HepG2 (cell line): ENCODE results near the gene PROX2. TPM values are rescaled to one million over a fixed set of nuclear protein-coding genes. Genes with fewer than 3 reads are reported as not detected.
A peak's percentile ranks its signal among the peaks of the same experiment; 100 is the strongest.

Experiments
- ATAC-seq: fragments of 200-7000 bp; cut with Tn5 transposase; 3 replicates; pipeline ENCODE4 v1.9.1; 2020; ENCODE audit warnings: mild to moderate bottlenecking, moderate library complexity
- BruUV-seq: library from RNA; stranded (reverse); fragments of 400-500 nt; replicated peaks from 2 replicates; lab custom pipeline; 2021; lab: Mats Ljungman, UMichigan
- CTCF ChIA-PET: fragments of 300-600 bp; formaldehyde crosslinking; extraction: SDS; loops from one replicate; lab custom pipeline; 2021; ENCODE audit warnings: low total read pairs, inconsistent platforms, low intra/inter-chr PET ratio; lab: Yijun Ruan, JAX
- POLR2A ChIA-PET: fragments of 350-600 bp; sonication (Branson Sonifier 250); formaldehyde crosslinking; loops from one replicate; lab custom pipeline; 2020; ENCODE audit warnings: antibody characterized with exemption, inconsistent platforms; lab: Yijun Ruan, JAX
- DNase-seq: peaks from one replicate; pipeline ENCODE4 v3.0.0-alpha.2; 2015; ENCODE audit warnings: low spot score
- FAIRE-seq: peaks from 3 replicates; lab custom pipeline; 2011; peaks lifted over from hg19 to GRCh38; lab: Jason Lieb, UNC
- H2AFZ ChIP-seq: one replicate; pipeline ENCODE4 v1.6.1; 2011; ENCODE audit warnings: low read length, inconsistent platforms
- H3K27ac ChIP-seq: fragments of 300-600 bp; 3 replicates; pipeline ENCODE4 v1.8.0; 2011; ENCODE audit warnings: mixed run types, mild to moderate bottlenecking, mixed read lengths, low read length, inconsistent platforms; ENCODE audit not compliant: insufficient read depth; ENCODE audit errors: extremely low read length
- H3K27me3 ChIP-seq, 2 experiments: fragments of 200-600 bp in 1 of 2; 2 replicates in 1 of 2; 3 replicates in 1 of 2; pipeline versions ENCODE4 v1.6.0 to v1.8.0; 2011; ENCODE audit warnings: low read length in 2 of 2, mild to moderate bottlenecking in 2 of 2, moderate library complexity in 2 of 2, inconsistent platforms in 1 of 2; ENCODE audit not compliant: insufficient read depth in 2 of 2, control insufficient read depth in 1 of 2
- H3K36me3 ChIP-seq, 2 experiments: fragments of 200-600 bp in 1 of 2; replicated peaks in 1 of 2; 2 replicates in 1 of 2; 3 replicates in 1 of 2; pipeline versions ENCODE4 v1.5.1 to v1.8.0; 2011; ENCODE audit warnings: low read length in 2 of 2, inconsistent platforms in 1 of 2; ENCODE audit not compliant: insufficient read depth in 2 of 2, control insufficient read depth in 1 of 2
- H3K4me1 ChIP-seq: 2 replicates; pipeline ENCODE4 v1.5.1; 2012; ENCODE audit warnings: low read length, inconsistent platforms; ENCODE audit not compliant: insufficient read depth
- H3K4me2 ChIP-seq: 2 replicates; pipeline ENCODE4 v1.6.0; 2011; ENCODE audit warnings: low read depth, low read length, inconsistent platforms
- H3K4me3 ChIP-seq, 3 experiments: fragments of 200-600 bp in 1 of 3; sonication (generic), shearing (Covaris generic) in 1 of 3; replicated peaks in 1 of 3; 2 replicates each; pipeline ENCODE4 v1.5.1; 2011 to 2016; ENCODE audit warnings: low read length in 3 of 3, inconsistent platforms in 2 of 3, low read depth in 2 of 3, mild to moderate bottlenecking in 2 of 3, control low read depth in 1 of 3, mixed read lengths in 1 of 3; ENCODE audit not compliant: insufficient read depth in 1 of 3
- H3K79me2 ChIP-seq: one replicate; pipeline ENCODE4 v1.6.1; 2011; ENCODE audit warnings: low read length, inconsistent platforms; ENCODE audit not compliant: insufficient read depth
- H3K9ac ChIP-seq: 2 replicates; pipeline ENCODE4 v1.6.0; 2011; ENCODE audit warnings: mild to moderate bottlenecking, low read depth, low read length, inconsistent platforms; ENCODE audit not compliant: insufficient read depth
- H3K9me3 ChIP-seq: 2 replicates; pipeline ENCODE4 v1.5.1; 2012; ENCODE audit warnings: mild to moderate bottlenecking, low read length
- H4K20me1 ChIP-seq: 2 replicates; pipeline ENCODE4 v1.6.0; 2011; ENCODE audit warnings: inconsistent platforms, mild to moderate bottlenecking, low read length, moderate library complexity; ENCODE audit not compliant: insufficient read depth
- CCDC6 ChIP-seq: sonication (generic); formaldehyde crosslinking; IDR thresholded peaks from 2 replicates; pipeline ENCODE4 v1.8.1; 2022; ENCODE audit warnings: mild to moderate bottlenecking, missing genetic modification reagents, moderate library complexity
- CEBPZ ChIP-seq: IDR thresholded peaks from 2 replicates; pipeline ENCODE4 v1.6.1; 2012; ENCODE audit warnings: low read length, improper control_type of control experiment
- FOXP1 ChIP-seq, 2 experiments: fragments of 450-650 bp in 1 of 2; IDR thresholded peaks; 2 replicates each; pipeline ENCODE4 v1.6.1; 2017 to 2018; ENCODE audit warnings: antibody characterized with exemption in 1 of 2
- GATAD2A ChIP-seq: IDR thresholded peaks from 2 replicates; pipeline ENCODE4 v1.6.1; 2016
- MAFK ChIP-seq, 2 experiments: IDR thresholded peaks in 1 of 2; conservative IDR thresholded peaks in 1 of 2; 2 replicates each; pipeline ENCODE4 v1.6.1; 2011; ENCODE audit warnings: improper control_type of control experiment in 2 of 2, low read length in 2 of 2
- PHF8 ChIP-seq: sonication (generic); formaldehyde crosslinking; IDR thresholded peaks from 2 replicates; pipeline ENCODE4 v1.5.0; 2020; ENCODE audit warnings: missing genetic modification reagents
- RELA ChIP-seq: sonication (generic); formaldehyde crosslinking; IDR thresholded peaks from 2 replicates; pipeline ENCODE4 v1.4.0; 2020; ENCODE audit warnings: missing genetic modification reagents
- ZBTB1 ChIP-seq: sonication (generic); formaldehyde crosslinking; IDR thresholded peaks from 2 replicates; pipeline ENCODE4 v1.4.0; 2020; ENCODE audit warnings: missing genetic modification reagents, borderline replicate concordance
- ZFP82 ChIP-seq: sonication (generic); formaldehyde crosslinking; IDR thresholded peaks from 2 replicates; pipeline ENCODE4 v1.5.1; 2020; ENCODE audit warnings: mild to moderate bottlenecking, missing genetic modification reagents, borderline replicate concordance
- ZGPAT ChIP-seq: IDR thresholded peaks from 2 replicates; pipeline ENCODE4 v1.6.1; 2016; ENCODE audit warnings: mild to moderate bottlenecking
- ZNF567 ChIP-seq: sonication (generic); formaldehyde crosslinking; IDR thresholded peaks from 2 replicates; pipeline ENCODE4 v1.8.1; 2023; ENCODE audit warnings: mild to moderate bottlenecking, missing genetic modification reagents, borderline replicate concordance
- ZNF569 ChIP-seq: sonication (generic); formaldehyde crosslinking; IDR thresholded peaks from 2 replicates; pipeline ENCODE4 v1.5.0; 2020; ENCODE audit warnings: mild to moderate bottlenecking, missing genetic modification reagents, moderate library complexity, borderline replicate concordance
- ZSCAN31 ChIP-seq: sonication (generic); formaldehyde crosslinking; IDR thresholded peaks from 2 replicates; pipeline ENCODE4 v1.5.0; 2020; ENCODE audit warnings: low read depth, mild to moderate bottlenecking, missing genetic modification reagents
- WGBS: methylation state at CpG from one replicate; pipeline ENCODE4 v1.1.6; 2017; ENCODE audit warnings: low lambda C conversion rate; 5-methylcytosine and 5-hydroxymethylcytosine counted together
- in situ Hi-C: cut with HindIII; loops from 2 replicates; pipeline ENCODE4 v1.10.0; 2017; ENCODE audit warnings: low pct_unique_long_range_greater_than_20kb; ENCODE audit not compliant: extremely low pct_ligation_motif_present
- intact Hi-C: fragments of 100-400 bp; cut with micrococcal nuclease; formaldehyde crosslinking; loops from one replicate; pipeline ENCODE4 v1.10.0; 2022; ENCODE audit not compliant: unreplicated experiment
- polyA plus RNA-seq, 8 experiments: library from polyadenylated mRNA; depleted of rRNA in 3 of 8; stranded (reverse) in 7 of 8; unstranded in 1 of 8; fragments of >200 nt; fragmentation: Illumina TruSeq in 4 of 8; extraction: Trizol in 4 of 8; gene quantifications; 2 replicates each; pipeline versions ENCODE4 v1.2.1 to v1.2.3, GENCODE V29; 2011 to 2016; ENCODE audit warnings: low read depth in 4 of 8, missing spikeins in 1 of 8, mixed read lengths in 1 of 8; ENCODE audit not compliant: insufficient read depth in 1 of 8
- total RNA-seq, 5 experiments: library from RNA; depleted of rRNA; stranded (reverse); fragments of >200 nt; fragmentation: Illumina TruSeq; extraction: Trizol; gene quantifications; 2 replicates each; pipeline ENCODE4 v1.2.3, GENCODE V29; 2016; ENCODE audit warnings: low read depth in 1 of 5
- TF ChIP-seq, protein P1 (sequence below): sonication (generic); formaldehyde crosslinking; IDR thresholded peaks from 2 replicates; pipeline ENCODE4 v1.4.0; 2020; ENCODE audit warnings: mild to moderate bottlenecking, missing genetic modification reagents

Gene PROX2
- total and polyA plus RNA-seq, 2 of the 13 experiments (the other 11 are each of a cell fraction or from before 2014, with no cell fraction given), result not detected

DNA sequence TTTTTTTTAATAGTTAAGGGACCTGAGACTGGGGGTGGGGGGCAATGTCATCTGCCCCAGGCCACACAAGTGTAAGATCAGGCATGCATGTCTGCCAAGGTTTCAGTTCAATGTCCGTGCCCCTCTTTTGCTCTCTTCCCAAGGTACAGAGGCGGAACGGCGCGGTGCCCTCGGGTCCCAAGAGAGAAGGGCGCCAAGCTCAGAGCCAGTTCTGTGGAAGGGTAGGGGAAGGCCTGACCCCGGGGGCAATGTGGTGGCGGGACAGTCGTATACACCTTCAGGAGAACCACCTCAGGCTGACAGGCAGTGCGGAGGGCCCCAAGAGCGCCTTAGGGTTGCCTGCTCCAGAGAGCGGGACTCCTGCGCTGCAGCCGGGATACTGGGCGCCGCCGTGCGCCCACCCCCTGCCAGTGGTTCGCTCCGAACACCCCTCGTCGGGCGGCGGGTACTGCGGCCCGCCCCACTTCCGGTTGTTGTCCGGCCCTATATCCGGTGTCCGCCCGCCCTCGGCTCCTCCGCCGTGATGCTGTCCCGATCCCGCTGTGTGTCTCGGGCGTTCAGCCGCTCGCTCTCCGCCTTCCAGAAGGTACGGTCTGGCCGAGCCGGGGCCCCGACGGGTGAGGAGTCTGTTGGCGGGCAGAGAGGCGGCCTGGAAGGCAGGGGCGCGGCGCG is 5.6 kb upstream of the PROX2 start, which contains the start of gene DLST (continued):
- TF ChIP-seq GATAD2A (CRISPR knock-in tag) (peak; percentile 42; the same call in 1 of the 2 replicates), ZSCAN31 (CRISPR knock-in tag) (peak; percentile 84), ZFP82 (CRISPR knock-in tag) (peak; percentile 37; the same call in 1 of the 2 replicates), RELA (CRISPR knock-in tag) (0 out of 2 replicates have a peak, but pooled peaks have one; percentile 41), CEBPZ (no peak), ZNF567 (no peak)
- TF ChIP-seq, all 625 proteins: peak for 268

GRCh38 chr14:74879427-74880182 is 3.7 kb upstream of the PROX2 start:
- Histone ChIP-seq H3K36me3 (peaks cover 0 to 3% of the 10 kb centered on the region in 2 experiments; a peak in 1 of 5 replicates), H3K4me2 (peak overlapping the region; percentile 94), H3K4me1 (peaks cover 56% of the 10 kb centered on the region), H3K79me2 (peaks cover 28% of the 10 kb centered on the region), H3K4me3 (no peak overlapping the region; a peak in 1 of 6 replicates), H3K9me3 (no peaks in the 10 kb centered on the region), H3K27me3 (peaks cover 0 to 10% of the 10 kb centered on the region in 2 experiments; a peak in 1 of 5 replicates), H3K27ac (no peak overlapping the region), H2AFZ (no peak overlapping the region), H3K9ac (no peak overlapping the region), H4K20me1 (peaks cover 21% of the 10 kb centered on the region)
- CTCF ChIA-PET, result no interaction called here
- WGBS, result 4% methylated on average over 3 of the region's 3 CpGs
- no peak for FAIRE-seq
- intact Hi-C loops (loop anchor here (2.0 kb wide), 2 partner anchors 19 to 25 kb away; no protein-coding TSS in a partner anchor), in situ Hi-C loops (no loop called here)
- DNase-seq, result peak; percentile 30
- POLR2A ChIA-PET, result interaction anchor here (0.6 to 9.2 kb wide), 9 partner anchors 14 to 260 kb away, joined by 3 to 84 read pairs (median 5); partner anchors contain the start of gene NEK9
- no peak for ATAC-seq
- no TSS peak for BruUV-seq
- TF ChIP-seq, protein P1, sequence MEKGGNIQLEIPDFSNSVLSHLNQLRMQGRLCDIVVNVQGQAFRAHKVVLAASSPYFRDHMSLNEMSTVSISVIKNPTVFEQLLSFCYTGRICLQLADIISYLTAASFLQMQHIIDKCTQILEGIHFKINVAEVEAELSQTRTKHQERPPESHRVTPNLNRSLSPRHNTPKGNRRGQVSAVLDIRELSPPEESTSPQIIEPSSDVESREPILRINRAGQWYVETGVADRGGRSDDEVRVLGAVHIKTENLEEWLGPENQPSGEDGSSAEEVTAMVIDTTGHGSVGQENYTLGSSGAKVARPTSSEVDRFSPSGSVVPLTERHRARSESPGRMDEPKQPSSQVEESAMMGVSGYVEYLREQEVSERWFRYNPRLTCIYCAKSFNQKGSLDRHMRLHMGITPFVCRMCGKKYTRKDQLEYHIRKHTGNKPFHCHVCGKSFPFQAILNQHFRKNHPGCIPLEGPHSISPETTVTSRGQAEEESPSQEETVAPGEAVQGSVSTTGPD (CRISPR knock-in tag), result no peak
- no peak for TF ChIP-seq ZNF569 (CRISPR knock-in tag)
- no peak for TF ChIP-seq FOXP1 (IDR thresholded peaks at IDR 0.05)
- TF ChIP-seq FOXP1 (CRISPR knock-in tag; IDR thresholded peaks at IDR 0.05), result 0 out of 2 replicates have a peak, but pooled peaks have one; percentile 23
- no peak for TF ChIP-seq CCDC6
- no peak for TF ChIP-seq PHF8
- no peak for TF ChIP-seq ZGPAT (CRISPR knock-in tag)
- TF ChIP-seq ZBTB1 (CRISPR knock-in tag), result no peak
- no peak for TF ChIP-seq MAFK (conservative IDR thresholded peaks at IDR 0.05 in 1 of 2, IDR thresholded peaks at IDR 0.05 in 1 of 2; ENCODE audit: low read length in 2 of 2)
